ENCODE results near the gene NINL. TPM values are rescaled to one million over a fixed set of nuclear protein-coding genes. Genes with fewer than 3 reads are reported as not detected.

Gene NINL
- total and polyA plus RNA-seq, 10 donors, result 3.1 to 16.1 (median 8.1) TPM

GRCh38 chr20:25533920-25534700, 51.2 kb downstream of the NINL start:
- no peak for TF ChIP-seq POLR2A (IDR thresholded peaks at IDR 0.05)
- TF ChIP-seq, protein P1, sequence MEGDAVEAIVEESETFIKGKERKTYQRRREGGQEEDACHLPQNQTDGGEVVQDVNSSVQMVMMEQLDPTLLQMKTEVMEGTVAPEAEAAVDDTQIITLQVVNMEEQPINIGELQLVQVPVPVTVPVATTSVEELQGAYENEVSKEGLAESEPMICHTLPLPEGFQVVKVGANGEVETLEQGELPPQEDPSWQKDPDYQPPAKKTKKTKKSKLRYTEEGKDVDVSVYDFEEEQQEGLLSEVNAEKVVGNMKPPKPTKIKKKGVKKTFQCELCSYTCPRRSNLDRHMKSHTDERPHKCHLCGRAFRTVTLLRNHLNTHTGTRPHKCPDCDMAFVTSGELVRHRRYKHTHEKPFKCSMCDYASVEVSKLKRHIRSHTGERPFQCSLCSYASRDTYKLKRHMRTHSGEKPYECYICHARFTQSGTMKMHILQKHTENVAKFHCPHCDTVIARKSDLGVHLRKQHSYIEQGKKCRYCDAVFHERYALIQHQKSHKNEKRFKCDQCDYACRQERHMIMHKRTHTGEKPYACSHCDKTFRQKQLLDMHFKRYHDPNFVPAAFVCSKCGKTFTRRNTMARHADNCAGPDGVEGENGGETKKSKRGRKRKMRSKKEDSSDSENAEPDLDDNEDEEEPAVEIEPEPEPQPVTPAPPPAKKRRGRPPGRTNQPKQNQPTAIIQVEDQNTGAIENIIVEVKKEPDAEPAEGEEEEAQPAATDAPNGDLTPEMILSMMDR (IDR thresholded peaks at IDR 0.05 in 8 of 11, conservative IDR thresholded peaks at IDR 0.05 in 3 of 11), result no peak
- TF ChIP-seq POLR2AphosphoS5 (IDR thresholded peaks at IDR 0.05), result no peak
- H3K4me1 ChIP-seq, result peaks cover 0 to 19% (median 4%) of the 10 kb centered on the region in 6 donors
- H3K9me3 ChIP-seq, result peaks cover 0 to 11% (median 3%) of the 10 kb centered on the region in 8 donors
- H3K4me3 ChIP-seq, result no peak overlapping the region
- H3K27me3 ChIP-seq (replicated peaks in 1 of 7), result no peaks in the 10 kb centered on the region
- H3K27ac ChIP-seq, result peak overlapping the region in 3 of 8 donors; percentile 34 to 75 (median 42)
- intact Hi-C loops (cut with DNase I; ENCODE audit: low total_unique reads), result no loop called here
- 68 to 83% (median 73%) methylated on average over 4 of the region's 4 CpGs for WGBS, 5 donors
- DNase-seq, result no peak
- no peaks in the 10 kb centered on the region for H3K36me3 ChIP-seq

GRCh38 chr20:25532971-25533391, 52.4 kb downstream of the NINL start:
- TF ChIP-seq, protein P1 (IDR thresholded peaks at IDR 0.05 in 8 of 11, conservative IDR thresholded peaks at IDR 0.05 in 3 of 11), result no peak
- TF ChIP-seq POLR2AphosphoS5 (IDR thresholded peaks at IDR 0.05) (no peak), POLR2A (IDR thresholded peaks at IDR 0.05) (no peak)
- no peak for DNase-seq
- no peaks in the 10 kb centered on the region for H3K27me3 ChIP-seq (replicated peaks in 1 of 7)
- peaks cover 0 to 11% (median 3%) of the 10 kb centered on the region in 8 donors for H3K9me3 ChIP-seq
- no peaks in the 10 kb centered on the region for H3K36me3 ChIP-seq
- H3K4me3 ChIP-seq, result peak overlapping the region in 1 of 8 donors; percentile 4
- peak overlapping the region in 4 of 8 donors; percentile 2 to 75 (median 38) for H3K27ac ChIP-seq
- WGBS, 5 donors, result 56 to 76% (median 67%) methylated on average over 11 of the region's 11 CpGs
- H3K4me1 ChIP-seq, result peaks cover 0 to 11% (median 1%) of the 10 kb centered on the region in 6 donors
- intact Hi-C loops (cut with DNase I; ENCODE audit: low total_unique reads), result no loop called here

- peaks cover 0 to 11% (median 1%) of the 10 kb centered on the region in 6 donors for H3K4me1 ChIP-seq
- TF ChIP-seq POLR2AphosphoS5 (IDR thresholded peaks at IDR 0.05) (no peak), POLR2A (IDR thresholded peaks at IDR 0.05) (no peak)
- TF ChIP-seq, protein P1 (IDR thresholded peaks at IDR 0.05 in 8 of 11, conservative IDR thresholded peaks at IDR 0.05 in 3 of 11), result no peak
- intact Hi-C loops (cut with DNase I; ENCODE audit: low total_unique reads), result no loop called here
- DNase-seq, result no peak
- no peaks in the 10 kb centered on the region for H3K27me3 ChIP-seq (replicated peaks in 1 of 7)
- H3K9me3 ChIP-seq, result peaks cover 0 to 11% (median 3%) of the 10 kb centered on the region in 8 donors
- peak overlapping the region in 2 of 8 donors; percentile 42 to 75 for H3K27ac ChIP-seq
- 79 to 89% (median 85%) methylated on average over 10 to 12 of the region's 12 CpGs for WGBS, 5 donors
- H3K36me3 ChIP-seq, result no peaks in the 10 kb centered on the region
- H3K4me3 ChIP-seq, result peak overlapping the region in 1 of 8 donors; percentile 4
Observed at GRCh38 chr20:25532015-25532751, 53.1 kb downstream of the NINL start.

Data from spleen (tissue), 11 donors.